ENCODE data around the gene GAPDH. TPM values are rescaled to one million over a fixed set of nuclear protein-coding genes. Genes with fewer than 3 reads are reported as not detected.

GAPDH gene
- total RNA-seq, 1 donor from 2014 or later: 4,805 TPM

DNA sequence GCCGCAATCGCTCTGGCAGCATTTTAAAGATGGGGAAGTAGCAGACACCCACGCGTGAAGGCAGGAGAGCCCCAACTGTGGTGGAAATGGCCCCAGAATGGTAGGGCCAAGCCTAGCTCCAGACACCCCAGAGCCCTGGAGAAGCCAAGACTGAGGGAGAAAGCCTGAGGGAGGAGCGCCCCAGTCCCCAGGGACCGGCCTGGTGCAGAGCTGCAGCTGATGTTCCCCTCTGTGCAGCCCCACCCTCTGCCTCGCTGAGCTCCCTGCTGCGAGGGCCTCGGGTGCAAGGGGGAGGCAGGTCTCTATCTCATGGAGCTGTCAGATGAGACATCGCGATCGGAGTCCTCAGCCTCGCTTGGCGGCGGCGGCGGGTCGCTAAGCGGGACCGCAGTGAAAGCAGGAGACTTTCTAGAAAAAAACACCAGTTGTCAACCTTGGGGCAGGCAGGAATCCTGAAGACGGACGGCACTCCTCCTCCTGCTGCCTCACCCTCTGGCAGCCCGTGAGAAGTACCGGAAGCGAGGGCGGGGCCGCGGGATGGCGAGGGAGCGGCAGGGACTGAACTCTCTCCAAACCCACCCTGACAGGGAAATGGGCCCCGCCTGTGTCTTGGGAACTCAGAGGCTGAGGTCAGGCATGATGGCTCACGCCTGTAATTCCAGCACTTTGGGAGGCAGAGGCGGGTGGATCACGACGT lies 6.0 kb downstream of the GAPDH start:
- H3K36me3 Mint-ChIP-seq (ENCODE audit: low read depth): peaks cover 67% of the 10 kb centered on the region
- intact Hi-C loops (cut with micrococcal nuclease): no loop called here
- DNase-seq (ENCODE audit: low spot score): peak; percentile 51
- H3K27me3 Mint-ChIP-seq (ENCODE audit: low read depth): no peaks in the 10 kb centered on the region
- H3K9me3 Mint-ChIP-seq: no peaks in the 10 kb centered on the region
- H3K4me1 Mint-ChIP-seq (ENCODE audit: low read depth): peaks cover 49% of the 10 kb centered on the region
- H3K4me3 Mint-ChIP-seq (ENCODE audit: low read depth): peak overlapping the region; percentile 67
- peak overlapping the region; percentile 73 for H3K27ac Mint-ChIP-seq

DNA sequence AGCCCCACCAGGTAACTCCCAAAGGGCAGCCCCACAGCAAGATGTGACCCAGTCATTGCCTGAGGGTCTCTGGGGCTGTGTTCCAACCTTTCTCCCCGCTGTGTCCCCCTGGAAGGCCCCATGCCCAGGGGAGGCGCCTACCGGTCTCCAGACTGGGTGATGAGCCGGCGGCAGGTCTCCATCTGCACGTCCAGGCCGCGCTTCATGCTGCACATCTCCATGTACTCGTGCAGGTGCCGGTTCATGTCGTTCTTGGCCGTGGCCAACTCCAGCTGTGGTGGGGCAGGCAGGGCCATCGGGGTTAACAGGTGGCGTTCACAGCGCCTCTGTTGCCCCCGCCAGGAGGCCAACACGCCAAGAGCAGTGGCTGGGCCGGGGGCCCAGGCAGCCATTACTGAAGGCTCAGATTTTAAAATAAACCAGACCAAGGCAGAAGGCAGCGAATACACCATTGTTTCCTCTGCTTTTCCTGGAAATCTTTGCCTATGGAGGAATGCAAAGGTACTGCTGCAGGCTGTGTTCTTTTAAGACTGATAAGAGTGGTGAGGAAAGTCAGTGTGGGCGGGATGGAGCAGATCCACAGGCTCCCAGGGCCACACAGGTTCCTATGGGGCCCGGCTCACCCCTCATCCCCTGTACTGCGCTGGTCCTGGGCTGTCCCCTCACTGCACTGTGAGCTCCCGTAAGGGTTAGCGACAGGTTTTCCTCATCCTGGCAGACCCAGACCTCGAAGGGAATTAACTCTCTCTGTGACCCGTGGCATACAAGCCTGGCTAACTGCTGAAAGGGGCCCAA lies 7.3 kb downstream of the GAPDH start:
- Mint-ChIP-seq H3K9me3 (no peaks in the 10 kb centered on the region), H3K4me1 (ENCODE audit: low read depth) (peaks cover 46% of the 10 kb centered on the region), H3K36me3 (ENCODE audit: low read depth) (peaks cover 65% of the 10 kb centered on the region), H3K27ac (peak overlapping the region; percentile 2), H3K27me3 (ENCODE audit: low read depth) (no peaks in the 10 kb centered on the region), H3K4me3 (ENCODE audit: low read depth) (no peak overlapping the region)
- intact Hi-C loops (cut with micrococcal nuclease): no loop called here
- no peak for DNase-seq (ENCODE audit: low spot score)

DNA sequence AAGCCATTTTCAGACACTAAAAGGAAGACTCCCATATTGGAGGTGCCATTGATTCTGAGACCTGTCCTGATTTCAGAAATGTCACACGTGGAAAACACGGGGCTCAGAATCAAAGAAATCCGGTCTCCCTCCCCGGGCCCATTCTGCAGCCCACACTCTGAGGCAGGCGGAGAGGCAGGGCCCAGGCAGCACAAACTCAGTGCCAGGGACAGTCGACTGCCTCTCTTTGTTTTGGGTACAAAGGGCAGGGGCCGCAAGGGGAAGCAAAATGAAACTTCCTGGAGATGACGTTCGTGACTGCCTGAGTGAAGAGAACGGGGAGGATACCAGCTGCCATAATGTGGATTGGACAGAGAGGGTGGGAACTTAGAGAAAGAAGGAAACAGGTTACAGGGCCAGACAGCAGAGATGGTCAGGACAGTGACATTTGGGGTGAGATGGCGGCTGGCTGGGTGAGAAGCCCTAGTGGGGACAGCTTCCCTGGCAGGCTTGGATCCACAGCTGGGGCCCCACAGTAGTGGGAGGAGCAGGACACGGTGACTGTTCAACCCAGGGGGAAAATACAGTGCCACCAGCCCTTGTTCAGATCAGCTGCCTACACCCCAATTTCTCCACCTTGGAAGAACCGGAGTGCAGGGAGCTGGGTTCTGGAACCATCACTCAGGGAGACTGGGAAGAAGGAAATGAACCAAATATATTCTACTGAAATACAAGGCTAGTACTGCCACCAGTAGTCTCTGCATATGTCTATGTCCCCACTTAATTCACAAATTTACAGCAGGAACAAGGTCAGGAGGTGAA lies 8.1 kb downstream of the GAPDH start:
- Mint-ChIP-seq H3K4me1 (ENCODE audit: low read depth) (peaks cover 43% of the 10 kb centered on the region), H3K27me3 (ENCODE audit: low read depth) (no peaks in the 10 kb centered on the region), H3K36me3 (ENCODE audit: low read depth) (peaks cover 65% of the 10 kb centered on the region), H3K9me3 (no peaks in the 10 kb centered on the region), H3K4me3 (ENCODE audit: low read depth) (no peak overlapping the region), H3K27ac (peak overlapping the region; percentile 2)
- DNase-seq (ENCODE audit: low spot score): no peak
- intact Hi-C loops (cut with micrococcal nuclease): no loop called here

DNA sequence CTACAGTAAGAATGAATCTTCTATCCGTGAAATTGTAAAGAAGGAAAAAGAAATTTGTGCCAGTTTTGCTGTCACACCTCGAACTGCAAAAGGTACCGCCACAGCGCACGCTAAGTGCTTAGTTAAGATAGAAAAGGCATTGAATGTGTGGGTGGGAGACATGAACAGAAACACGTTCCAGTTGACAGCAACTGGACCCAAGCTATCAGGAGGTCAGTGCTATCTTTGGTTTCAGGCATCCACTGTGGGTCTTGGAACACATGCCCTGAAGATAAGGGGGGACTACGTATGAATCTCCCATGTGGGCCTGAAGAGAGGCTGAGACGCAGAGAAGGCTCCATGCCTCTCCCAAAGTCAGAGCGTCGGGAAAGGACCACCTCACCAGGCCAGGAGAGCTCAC lies 11.7 kb downstream of the GAPDH start:
- Mint-ChIP-seq H3K9me3 (no peaks in the 10 kb centered on the region), H3K36me3 (ENCODE audit: low read depth) (peaks cover 49% of the 10 kb centered on the region), H3K4me3 (ENCODE audit: low read depth) (no peak overlapping the region), H3K27ac (peak overlapping the region; percentile 22), H3K4me1 (ENCODE audit: low read depth) (peaks cover 18% of the 10 kb centered on the region), H3K27me3 (ENCODE audit: low read depth) (no peaks in the 10 kb centered on the region)
- no peak for DNase-seq (ENCODE audit: low spot score)
- intact Hi-C loops (cut with micrococcal nuclease): no loop called here

DNA sequence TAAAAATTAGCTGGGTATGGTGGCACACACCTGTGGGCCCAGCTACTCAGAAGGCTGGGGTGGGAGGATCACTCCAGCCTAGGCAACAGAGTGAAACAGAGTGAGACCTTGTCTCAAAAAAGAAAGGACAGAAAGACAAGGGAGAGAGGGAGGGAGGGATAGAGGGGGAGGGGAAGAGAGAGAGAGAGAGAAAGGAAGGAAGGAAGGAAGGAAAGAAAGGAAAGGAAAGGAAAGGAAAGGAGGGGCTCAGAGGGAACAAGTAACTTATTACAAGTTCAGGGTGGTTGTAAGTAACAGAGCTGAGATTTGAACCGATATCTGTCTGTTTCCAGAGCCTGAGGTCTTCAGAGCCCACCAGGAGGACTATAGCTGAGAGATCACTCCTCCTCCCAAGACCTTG lies 13.2 kb downstream of the GAPDH start:
- Mint-ChIP-seq H3K9me3 (no peaks in the 10 kb centered on the region), H3K36me3 (ENCODE audit: low read depth) (peaks cover 49% of the 10 kb centered on the region), H3K4me1 (ENCODE audit: low read depth) (peaks cover 8% of the 10 kb centered on the region), H3K27ac (no peak overlapping the region), H3K4me3 (ENCODE audit: low read depth) (no peak overlapping the region), H3K27me3 (ENCODE audit: low read depth) (no peaks in the 10 kb centered on the region)
- intact Hi-C loops (cut with micrococcal nuclease): no loop called here
- DNase-seq (ENCODE audit: low spot score): no peak

DNA sequence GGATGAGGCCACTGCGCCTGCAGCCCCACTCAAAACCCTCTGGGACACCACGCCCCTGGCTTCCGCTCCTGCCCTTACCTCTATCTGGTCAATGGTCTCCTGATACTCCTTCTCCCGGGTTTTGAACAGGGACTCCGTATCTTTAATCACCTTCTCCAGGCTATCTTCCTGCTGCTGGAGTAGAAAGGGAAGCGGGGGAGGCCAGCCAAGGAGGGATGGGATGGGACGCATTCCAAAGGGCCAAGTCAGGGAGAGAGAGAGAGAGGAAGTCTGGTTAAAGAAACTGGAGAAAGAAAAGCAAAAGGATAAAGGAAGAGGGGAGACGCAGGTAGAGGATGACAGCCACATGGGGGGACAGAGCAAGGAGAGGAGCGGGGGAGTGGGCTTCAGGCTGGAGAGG lies 13.7 kb downstream of the GAPDH start:
- no peak for DNase-seq (ENCODE audit: low spot score)
- Mint-ChIP-seq H3K36me3 (ENCODE audit: low read depth) (peaks cover 50% of the 10 kb centered on the region), H3K27me3 (ENCODE audit: low read depth) (no peaks in the 10 kb centered on the region), H3K4me1 (ENCODE audit: low read depth) (peaks cover 10% of the 10 kb centered on the region), H3K27ac (no peak overlapping the region), H3K4me3 (ENCODE audit: low read depth) (no peak overlapping the region), H3K9me3 (no peaks in the 10 kb centered on the region)
- intact Hi-C loops (cut with micrococcal nuclease): no loop called here

DNA sequence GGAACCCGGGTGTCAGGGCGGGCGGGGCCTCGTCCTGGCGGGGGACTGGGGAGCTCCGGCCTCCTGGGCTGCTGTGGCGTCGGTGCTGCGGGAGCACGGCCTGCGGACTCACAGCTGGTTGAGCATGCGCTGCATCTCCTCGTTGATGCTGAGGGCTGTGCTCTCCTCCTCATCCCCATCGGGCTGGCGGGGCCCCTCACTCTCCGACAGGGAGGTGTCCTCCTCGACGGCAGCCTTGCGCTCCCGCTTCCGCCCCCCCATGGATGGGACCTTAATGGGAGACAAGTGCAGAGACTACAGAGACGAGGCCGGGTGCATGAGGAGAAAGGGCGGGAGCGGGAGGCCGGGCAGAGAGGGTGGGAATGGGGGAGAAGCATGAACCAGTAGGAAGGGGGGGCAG lies 14.2 kb downstream of the GAPDH start:
- intact Hi-C loops (cut with micrococcal nuclease): no loop called here
- peaks cover 49% of the 10 kb centered on the region for H3K36me3 Mint-ChIP-seq (ENCODE audit: low read depth)
- no peaks in the 10 kb centered on the region for H3K27me3 Mint-ChIP-seq (ENCODE audit: low read depth)
- H3K4me3 Mint-ChIP-seq (ENCODE audit: low read depth): no peak overlapping the region
- no peaks in the 10 kb centered on the region for H3K9me3 Mint-ChIP-seq
- no peak overlapping the region for H3K27ac Mint-ChIP-seq
- DNase-seq (ENCODE audit: low spot score): no peak
- H3K4me1 Mint-ChIP-seq (ENCODE audit: low read depth): peaks cover 13% of the 10 kb centered on the region

DNA sequence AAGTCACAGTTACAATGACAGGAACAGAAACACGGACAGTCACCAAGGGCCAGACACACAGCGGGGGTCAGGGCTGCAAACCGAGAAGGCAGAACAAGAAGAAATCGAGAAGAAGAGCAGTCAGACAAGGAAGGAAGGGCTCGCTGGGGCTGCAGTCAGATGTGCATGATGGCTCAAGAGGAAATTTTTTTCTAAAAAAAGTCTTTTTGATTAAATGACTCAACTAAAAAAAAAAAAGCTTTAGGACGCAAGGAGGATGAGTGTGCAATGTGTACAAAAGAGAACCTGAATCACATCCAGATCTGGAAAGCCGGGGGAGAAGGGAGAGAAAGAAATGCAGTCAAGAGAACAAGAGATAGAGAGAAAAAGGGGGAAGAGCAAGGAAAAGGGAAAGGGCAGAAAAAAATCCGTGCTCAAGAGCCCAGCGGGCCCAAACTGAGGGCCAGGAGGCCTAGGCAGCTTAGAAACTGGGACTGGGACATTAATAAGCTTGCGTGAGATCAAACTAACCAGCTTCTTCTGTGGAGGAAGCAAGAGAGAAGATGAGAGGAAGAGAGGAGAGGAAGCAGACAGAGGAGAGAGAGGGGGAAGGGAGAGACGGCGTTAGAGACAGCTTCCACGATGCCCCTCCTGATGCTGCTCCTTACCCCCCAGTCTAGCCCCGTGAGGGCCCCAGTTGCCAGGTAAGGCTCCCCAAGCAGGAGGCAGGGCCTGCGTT lies 14.8 kb downstream of the GAPDH start:
- H3K27me3 Mint-ChIP-seq (ENCODE audit: low read depth): no peaks in the 10 kb centered on the region
- no peak for DNase-seq (ENCODE audit: low spot score)
- intact Hi-C loops (cut with micrococcal nuclease): no loop called here
- no peak overlapping the region for H3K4me3 Mint-ChIP-seq (ENCODE audit: low read depth)
- H3K4me1 Mint-ChIP-seq (ENCODE audit: low read depth): peaks cover 17% of the 10 kb centered on the region
- H3K9me3 Mint-ChIP-seq: no peaks in the 10 kb centered on the region
- H3K36me3 Mint-ChIP-seq (ENCODE audit: low read depth): peaks cover 52% of the 10 kb centered on the region
- peak overlapping the region; percentile 46 for H3K27ac Mint-ChIP-seq

DNA sequence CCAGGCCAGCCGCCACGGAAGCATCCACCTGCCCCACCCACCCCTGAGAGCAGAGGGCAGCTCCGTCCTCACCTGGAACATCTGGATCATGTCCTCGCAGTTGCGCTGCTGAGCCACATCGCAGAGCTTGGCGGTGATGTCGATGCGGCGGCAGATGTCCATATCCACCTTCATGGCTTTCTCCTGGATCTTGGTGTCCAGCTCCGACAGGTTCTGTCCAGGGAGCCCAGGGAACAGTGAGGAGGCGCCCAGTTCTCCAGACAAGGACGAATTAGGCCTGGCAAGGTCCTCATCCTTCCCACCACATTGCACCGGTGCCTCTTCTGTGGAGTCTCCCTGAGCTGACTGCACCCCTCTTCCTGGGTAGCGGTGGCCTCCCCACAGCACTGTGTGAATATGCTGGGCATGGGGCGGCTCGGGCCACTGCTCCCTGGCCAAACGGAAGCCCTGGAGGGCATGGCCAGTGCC lies 15.4 kb downstream of the GAPDH start:
- Mint-ChIP-seq H3K27me3 (ENCODE audit: low read depth) (no peaks in the 10 kb centered on the region), H3K4me3 (ENCODE audit: low read depth) (no peak overlapping the region)

DNA sequence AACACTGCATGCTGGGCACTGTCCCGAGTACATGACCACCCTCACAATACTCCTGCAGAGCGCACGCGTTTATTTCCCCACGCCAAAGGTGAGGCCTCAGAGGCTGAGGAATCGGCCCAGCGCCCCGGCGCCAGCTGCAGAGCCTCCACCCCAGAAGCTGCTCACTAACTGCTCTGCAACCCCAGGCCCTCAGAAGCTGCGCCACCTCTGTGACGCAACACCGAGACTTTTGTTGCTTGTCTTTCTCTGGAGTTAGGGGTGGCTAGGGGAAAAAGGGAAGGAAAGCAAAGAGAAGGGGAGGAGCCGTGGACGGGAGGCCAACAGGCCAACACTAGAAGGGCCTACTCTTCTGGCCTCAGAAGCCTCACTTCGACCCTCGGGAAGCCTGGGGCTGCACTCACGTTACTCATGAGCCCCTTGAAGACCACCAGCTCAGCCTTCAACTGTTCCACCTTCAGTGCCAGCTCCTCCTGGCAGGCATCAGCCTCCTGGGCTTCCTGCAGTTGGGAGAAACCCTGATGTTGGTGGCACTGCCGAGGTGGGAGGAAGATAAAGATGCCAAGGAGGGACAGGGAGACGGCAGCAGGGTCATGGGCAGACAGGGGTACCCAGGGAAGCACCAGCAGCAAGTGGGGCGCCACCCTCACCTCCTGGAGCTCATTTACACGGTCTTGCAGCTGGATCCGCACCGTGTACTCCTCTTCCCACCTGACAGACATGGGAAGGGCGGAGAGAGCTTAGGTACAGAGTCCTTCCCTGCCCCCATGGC lies 16.2 kb downstream of the GAPDH start:
- DNase-seq (ENCODE audit: low spot score): no peak
- H3K27me3 Mint-ChIP-seq (ENCODE audit: low read depth): no peaks in the 10 kb centered on the region
- no peak overlapping the region for H3K4me3 Mint-ChIP-seq (ENCODE audit: low read depth)
- peaks cover 59% of the 10 kb centered on the region for H3K36me3 Mint-ChIP-seq (ENCODE audit: low read depth)
- H3K27ac Mint-ChIP-seq: no peak overlapping the region
- peaks cover 28% of the 10 kb centered on the region for H3K4me1 Mint-ChIP-seq (ENCODE audit: low read depth)
- intact Hi-C loops (cut with micrococcal nuclease): no loop called here
- H3K9me3 Mint-ChIP-seq: no peaks in the 10 kb centered on the region

More for the DNA sequence above, 15.4 kb downstream of the GAPDH start:
- intact Hi-C loops (cut with micrococcal nuclease): no loop called here
- DNase-seq (ENCODE audit: low spot score): no peak
- H3K4me1 Mint-ChIP-seq (ENCODE audit: low read depth): peaks cover 23% of the 10 kb centered on the region
- H3K9me3 Mint-ChIP-seq: no peaks in the 10 kb centered on the region
- H3K36me3 Mint-ChIP-seq (ENCODE audit: low read depth): peaks cover 54% of the 10 kb centered on the region
- no peak overlapping the region for H3K27ac Mint-ChIP-seq

DNA sequence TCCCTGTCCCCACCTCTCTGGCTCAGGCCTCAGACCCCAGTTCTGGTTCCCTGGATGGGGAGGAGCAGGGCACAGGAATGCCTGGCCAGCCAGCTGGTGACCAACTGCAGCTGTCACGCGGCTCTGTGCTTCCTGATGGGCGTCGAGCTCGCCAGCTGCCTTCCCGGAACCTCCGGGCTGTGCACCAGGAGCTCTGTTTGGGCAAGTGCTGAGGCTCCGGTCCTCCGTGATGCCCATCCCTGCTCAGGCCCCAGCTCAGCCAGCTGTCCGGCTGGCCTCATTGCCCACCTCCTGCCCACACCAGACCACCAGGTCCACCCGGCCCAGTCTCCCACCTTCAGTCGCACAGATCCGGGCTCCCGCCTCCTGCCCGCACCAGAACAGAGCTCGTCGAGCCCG lies 16.7 kb downstream of the GAPDH start:
- intact Hi-C loops (cut with micrococcal nuclease): no loop called here
- no peak for DNase-seq (ENCODE audit: low spot score)
- Mint-ChIP-seq H3K27me3 (ENCODE audit: low read depth) (no peaks in the 10 kb centered on the region), H3K36me3 (ENCODE audit: low read depth) (peaks cover 56% of the 10 kb centered on the region), H3K4me3 (ENCODE audit: low read depth) (no peak overlapping the region), H3K4me1 (ENCODE audit: low read depth) (peaks cover 28% of the 10 kb centered on the region), H3K27ac (no peak overlapping the region), H3K9me3 (no peaks in the 10 kb centered on the region)
